LNCAP (cell line): ENCODE data around the gene ALS2.

Experiments
- TF ChIP-seq, protein P1 (sequence below): fragments of 450-650 bp; IDR thresholded peaks from 2 replicates; pipeline ENCODE4 v1.5.1; 2017; ENCODE audit warnings: mild to moderate bottlenecking

ALS2 gene

GRCh38 chr2:201813996-201814760, 33.4 kb upstream of the ALS2 start:
- TF ChIP-seq, protein P1, sequence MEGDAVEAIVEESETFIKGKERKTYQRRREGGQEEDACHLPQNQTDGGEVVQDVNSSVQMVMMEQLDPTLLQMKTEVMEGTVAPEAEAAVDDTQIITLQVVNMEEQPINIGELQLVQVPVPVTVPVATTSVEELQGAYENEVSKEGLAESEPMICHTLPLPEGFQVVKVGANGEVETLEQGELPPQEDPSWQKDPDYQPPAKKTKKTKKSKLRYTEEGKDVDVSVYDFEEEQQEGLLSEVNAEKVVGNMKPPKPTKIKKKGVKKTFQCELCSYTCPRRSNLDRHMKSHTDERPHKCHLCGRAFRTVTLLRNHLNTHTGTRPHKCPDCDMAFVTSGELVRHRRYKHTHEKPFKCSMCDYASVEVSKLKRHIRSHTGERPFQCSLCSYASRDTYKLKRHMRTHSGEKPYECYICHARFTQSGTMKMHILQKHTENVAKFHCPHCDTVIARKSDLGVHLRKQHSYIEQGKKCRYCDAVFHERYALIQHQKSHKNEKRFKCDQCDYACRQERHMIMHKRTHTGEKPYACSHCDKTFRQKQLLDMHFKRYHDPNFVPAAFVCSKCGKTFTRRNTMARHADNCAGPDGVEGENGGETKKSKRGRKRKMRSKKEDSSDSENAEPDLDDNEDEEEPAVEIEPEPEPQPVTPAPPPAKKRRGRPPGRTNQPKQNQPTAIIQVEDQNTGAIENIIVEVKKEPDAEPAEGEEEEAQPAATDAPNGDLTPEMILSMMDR: no peak

DNA sequence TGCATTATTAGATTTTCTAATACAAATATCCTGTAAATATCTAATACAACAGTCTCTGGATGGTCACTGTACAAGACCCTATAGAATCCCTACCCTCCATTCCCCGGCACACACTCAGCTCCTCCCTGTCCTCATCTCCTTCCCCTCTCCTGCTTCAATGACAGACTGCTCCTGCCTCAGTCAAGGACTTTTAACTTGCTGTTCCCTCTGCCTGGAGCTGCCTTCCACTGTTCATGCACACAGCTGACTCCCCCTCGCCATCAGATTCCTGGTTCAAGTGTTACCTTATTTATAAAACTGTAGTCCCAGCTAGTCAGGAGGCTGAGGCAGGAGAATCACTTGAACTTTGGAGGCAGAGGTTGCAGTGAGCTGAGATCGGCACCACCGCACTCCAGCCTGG, 28.9 kb upstream of the ALS2 start:
- TF ChIP-seq, protein P1: no peak

DNA sequence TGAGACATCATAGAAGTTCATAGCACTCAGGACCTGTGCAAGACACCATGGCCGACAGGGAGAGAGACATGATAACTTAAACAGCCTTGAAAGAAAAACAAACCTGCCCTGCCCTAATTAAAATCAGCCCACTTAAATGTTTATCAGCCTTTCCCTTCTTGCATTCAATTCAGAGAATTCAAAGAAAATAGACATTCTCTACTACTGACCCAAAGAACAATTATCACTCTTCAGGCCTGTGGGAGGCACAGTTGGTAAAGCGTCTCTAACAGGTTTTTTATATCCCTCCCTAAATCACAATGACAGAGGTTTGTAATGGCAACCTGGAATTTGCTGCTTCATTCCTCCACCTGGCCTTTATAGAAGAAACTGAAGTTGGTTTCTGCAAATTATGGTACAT, 27.3 kb upstream of the ALS2 start:
- TF ChIP-seq, protein P1: no peak

GRCh38 chr2:201807452-201807999, 26.8 kb upstream of the ALS2 start:
- TF ChIP-seq, protein P1: no peak

DNA sequence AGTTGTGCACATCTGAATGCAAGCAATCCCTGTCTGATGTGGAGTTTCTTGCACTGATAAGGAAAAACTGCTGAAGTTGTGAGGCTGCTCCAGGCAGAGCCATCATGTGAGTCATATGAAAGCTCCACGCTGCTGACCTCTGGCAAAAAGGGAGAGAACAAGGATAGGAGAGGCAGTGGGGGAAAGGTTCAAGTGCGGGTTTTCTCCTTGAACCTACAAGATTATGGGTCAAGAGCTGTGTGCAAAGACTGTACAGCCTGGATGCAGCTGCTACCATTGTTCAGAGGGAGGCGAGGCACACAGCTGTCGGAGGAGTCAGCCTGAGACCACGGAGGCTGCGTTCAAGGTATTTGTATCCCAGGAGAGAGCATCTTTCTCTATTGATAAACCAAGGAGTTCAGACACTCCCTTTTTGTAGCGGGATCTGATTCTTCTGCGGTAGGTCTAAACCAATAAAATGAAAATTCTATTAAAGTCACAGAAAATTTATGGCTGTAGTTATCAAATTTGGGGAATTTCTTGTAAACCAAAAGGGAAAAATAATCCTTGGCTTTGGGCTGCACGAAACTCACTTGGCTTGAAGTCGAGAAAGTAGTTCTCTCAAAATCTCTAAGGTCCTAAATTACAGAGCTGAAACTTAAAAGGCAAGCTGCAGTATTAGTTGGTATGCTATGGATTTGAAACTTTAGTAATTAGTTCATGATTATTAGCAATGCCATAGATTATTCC, 25.9 kb upstream of the ALS2 start, which contains the start of gene CDK15:
Gene CDK15, plus strand, starts transcription at position 96 of the 729 bp plus-strand sequence. Its CDS starts 128 bp downstream, at position 224.
- TF ChIP-seq, protein P1: no peak

- TF ChIP-seq, protein P1: no peak
Observed at GRCh38 chr2:201798252-201798913, 17.6 kb upstream of the ALS2 start.

DNA sequence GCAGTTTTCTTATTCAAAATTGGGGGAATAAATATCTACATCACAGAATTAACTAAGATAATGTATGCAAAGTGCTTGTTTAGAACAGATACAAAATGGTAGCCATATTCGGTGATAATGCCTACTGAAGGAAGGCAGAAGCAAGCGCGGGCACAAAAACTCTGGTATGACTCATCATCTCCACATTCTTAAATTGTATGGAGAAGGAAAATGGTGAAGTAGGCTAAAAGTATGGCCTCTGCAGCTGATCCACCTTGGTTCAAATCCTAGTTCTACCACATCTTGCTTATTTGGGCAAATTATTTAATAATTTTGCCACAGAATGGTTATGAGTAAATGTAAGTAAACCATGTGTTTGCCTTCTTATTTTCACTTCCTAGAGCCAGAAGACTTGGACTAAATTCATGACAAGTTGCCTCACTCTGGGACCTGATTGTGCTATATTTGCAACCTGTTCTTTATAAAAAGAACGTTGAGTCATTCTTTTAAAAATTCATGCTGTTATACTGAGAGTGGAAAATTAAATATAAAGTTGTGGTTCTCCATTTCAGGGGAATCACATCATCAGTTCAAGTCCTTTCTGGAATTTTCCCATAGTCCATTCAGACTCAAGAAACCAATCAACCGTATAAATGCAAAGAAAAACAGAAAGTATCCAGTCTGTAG, 16.6 kb upstream of the ALS2 start:
- TF ChIP-seq, protein P1: no peak
